Measurements from ENCODE around the gene ZSCAN21. TPM values are rescaled to one million over a fixed set of nuclear protein-coding genes. Genes with fewer than 3 reads are reported as not detected.

Gene ZSCAN21
- total RNA-seq, 4 donors from 2014 or later: 0.75 to 28.7 (median 10.0) TPM

DNA sequence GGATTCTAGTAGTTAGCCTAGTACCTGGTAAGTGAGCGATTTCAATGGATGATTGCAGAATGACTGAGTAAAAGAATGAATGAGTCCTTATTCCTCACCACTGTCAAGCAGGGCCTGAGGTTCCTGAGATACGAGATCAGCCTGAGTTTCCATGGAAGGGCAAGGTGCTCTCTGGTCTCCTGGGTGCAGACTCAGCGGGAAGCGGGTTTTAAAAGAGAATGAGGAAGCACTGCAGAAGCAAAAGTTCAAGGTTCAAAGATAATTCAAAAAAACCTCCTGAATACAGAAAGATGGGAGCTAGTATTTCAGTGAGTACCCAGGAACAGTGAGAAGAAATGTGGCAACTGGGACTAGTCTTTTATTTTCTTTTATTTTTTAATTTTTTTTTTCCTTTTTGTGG is 27.6 kb downstream of the ZSCAN21 start:
- WGBS, 2 donors (ENCODE audit: low coverage in 1 of 2): 63% methylated on average over 3 to 4 of the region's 4 CpGs
- H3K36me3 ChIP-seq: peaks cover 0 to 53% (median 25%) of the 10 kb centered on the region in 4 donors
- peak overlapping the region; percentile 94 to 97 (median 96) for H3K27ac ChIP-seq
- peaks cover 15 to 47% (median 46%) of the 10 kb centered on the region in 4 donors for H3K4me1 ChIP-seq
- TF ChIP-seq EP300 (IDR thresholded peaks at IDR 0.05; ENCODE audit: low read depth): no peak
- TF ChIP-seq POLR2A (IDR thresholded peaks at IDR 0.05): no peak
- TF ChIP-seq, protein P1, sequence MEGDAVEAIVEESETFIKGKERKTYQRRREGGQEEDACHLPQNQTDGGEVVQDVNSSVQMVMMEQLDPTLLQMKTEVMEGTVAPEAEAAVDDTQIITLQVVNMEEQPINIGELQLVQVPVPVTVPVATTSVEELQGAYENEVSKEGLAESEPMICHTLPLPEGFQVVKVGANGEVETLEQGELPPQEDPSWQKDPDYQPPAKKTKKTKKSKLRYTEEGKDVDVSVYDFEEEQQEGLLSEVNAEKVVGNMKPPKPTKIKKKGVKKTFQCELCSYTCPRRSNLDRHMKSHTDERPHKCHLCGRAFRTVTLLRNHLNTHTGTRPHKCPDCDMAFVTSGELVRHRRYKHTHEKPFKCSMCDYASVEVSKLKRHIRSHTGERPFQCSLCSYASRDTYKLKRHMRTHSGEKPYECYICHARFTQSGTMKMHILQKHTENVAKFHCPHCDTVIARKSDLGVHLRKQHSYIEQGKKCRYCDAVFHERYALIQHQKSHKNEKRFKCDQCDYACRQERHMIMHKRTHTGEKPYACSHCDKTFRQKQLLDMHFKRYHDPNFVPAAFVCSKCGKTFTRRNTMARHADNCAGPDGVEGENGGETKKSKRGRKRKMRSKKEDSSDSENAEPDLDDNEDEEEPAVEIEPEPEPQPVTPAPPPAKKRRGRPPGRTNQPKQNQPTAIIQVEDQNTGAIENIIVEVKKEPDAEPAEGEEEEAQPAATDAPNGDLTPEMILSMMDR (IDR thresholded peaks at IDR 0.05): no peak
- TF ChIP-seq POLR2AphosphoS5 (IDR thresholded peaks at IDR 0.05): no peak
- intact Hi-C loops (cut with DNase I; ENCODE audit: low total_unique reads) (no loop called here), in situ Hi-C loops (cut with MboI; ENCODE audit: low pct_ligation_motif_present in 1 of 4, low pct_unique_long_range_greater_than_20kb in 1 of 4, low sequenced_read_pairs in 3 of 4) (loop anchor here in 1 of 4 donors (10.0 kb wide), 1 partner anchor 82 kb away; no protein-coding TSS in a partner anchor)
- H3K27me3 ChIP-seq: no peaks in the 10 kb centered on the region
- peak; percentile 35 for DNase-seq
- no peak overlapping the region for H3K4me3 ChIP-seq
- peaks cover 5 to 6% of the 10 kb centered on the region in 2 donors for H3K9me3 ChIP-seq

DNA sequence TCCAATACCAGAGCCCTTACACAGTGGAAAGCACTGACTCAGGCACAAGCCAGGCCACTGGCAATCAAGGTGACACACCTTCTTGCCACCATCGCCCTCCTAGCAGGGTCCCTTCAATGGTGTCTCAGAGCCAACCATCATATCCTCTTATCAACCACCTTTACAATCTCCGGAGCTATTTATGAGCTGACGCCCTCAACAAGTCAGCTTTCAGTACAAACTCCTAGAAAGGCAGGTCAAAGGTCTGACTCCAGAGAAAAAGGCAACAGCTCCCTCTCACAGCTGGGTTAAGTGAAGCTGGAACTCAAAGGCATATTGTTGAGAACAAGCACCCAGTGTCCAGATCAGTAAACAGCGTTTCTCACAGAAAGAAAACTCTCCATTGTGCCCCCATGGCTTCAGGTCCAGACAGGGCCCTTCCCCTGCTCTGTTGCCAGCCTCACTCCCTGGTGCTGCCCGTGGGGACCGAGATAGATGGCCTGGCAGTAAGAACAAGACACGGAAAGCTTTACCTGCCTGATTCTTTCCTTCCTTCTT is 29.5 kb downstream of the ZSCAN21 start:
- Histone ChIP-seq H3K27me3 (no peaks in the 10 kb centered on the region), H3K36me3 (peaks cover 0 to 35% (median 15%) of the 10 kb centered on the region in 4 donors), H3K4me3 (peak overlapping the region in 1 of 4 donors; percentile 93), H3K9me3 (no peaks in the 10 kb centered on the region), H3K27ac (peak overlapping the region; percentile 94 to 97 (median 96)), H3K4me1 (peaks cover 19 to 55% (median 53%) of the 10 kb centered on the region in 4 donors)
- intact Hi-C loops (cut with DNase I; ENCODE audit: low total_unique reads): no loop called here
- DNase-seq: peak; percentile 78
- in situ Hi-C loops (cut with MboI; ENCODE audit: low pct_ligation_motif_present in 1 of 4, low pct_unique_long_range_greater_than_20kb in 1 of 4, low sequenced_read_pairs in 3 of 4): loop anchor here in 1 of 4 donors (10.0 kb wide), 1 partner anchor 84 kb away; no protein-coding TSS in a partner anchor
- TF ChIP-seq POLR2AphosphoS5 (IDR thresholded peaks at IDR 0.05): peak; percentile 18 to 81 (median 65)
- TF ChIP-seq, protein P1 (IDR thresholded peaks at IDR 0.05): no peak
- TF ChIP-seq EP300 (IDR thresholded peaks at IDR 0.05; ENCODE audit: low read depth): no peak
- TF ChIP-seq POLR2A (IDR thresholded peaks at IDR 0.05): peak; percentile 47
- 40 to 50% methylated on average over 4 to 7 of the region's 7 CpGs for WGBS, 2 donors (ENCODE audit: low coverage in 1 of 2)

DNA sequence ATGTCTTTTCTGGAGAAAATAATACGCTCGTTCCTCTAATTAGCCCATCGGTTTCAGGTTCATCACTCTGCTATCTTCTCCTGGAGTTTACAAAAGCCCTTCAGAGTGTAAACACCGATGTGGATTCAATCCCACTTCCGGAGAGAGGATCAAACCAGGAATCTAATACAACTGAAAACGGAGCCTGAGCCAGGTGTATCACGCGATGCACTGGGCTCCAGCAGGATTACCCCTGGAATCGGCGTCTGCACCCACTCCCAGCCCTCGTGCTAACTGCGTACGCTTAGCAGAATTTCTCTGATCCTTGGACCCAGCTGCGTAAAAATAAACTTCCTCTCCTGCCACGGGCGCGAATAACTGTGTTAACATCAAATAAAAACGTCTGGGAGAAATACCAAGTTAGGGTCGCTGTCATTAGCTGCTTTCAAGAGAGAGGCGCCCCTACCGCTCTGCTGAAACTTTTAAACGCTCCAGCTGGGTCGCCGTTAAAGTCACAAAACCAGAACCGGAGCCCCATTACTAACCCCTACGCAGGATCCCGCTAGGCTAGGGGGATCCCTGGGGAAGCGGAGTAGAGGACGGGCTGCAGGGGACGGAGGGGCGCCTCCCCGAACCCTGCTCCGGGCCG is 31.4 kb downstream of the ZSCAN21 start:
- Histone ChIP-seq H3K27ac (peak overlapping the region; percentile 94 to 97 (median 96)), H3K4me1 (peaks cover 19 to 55% (median 53%) of the 10 kb centered on the region in 4 donors), H3K27me3 (no peaks in the 10 kb centered on the region), H3K9me3 (no peaks in the 10 kb centered on the region), H3K36me3 (peaks cover 0 to 15% (median 5%) of the 10 kb centered on the region in 4 donors), H3K4me3 (peak overlapping the region; percentile 93 to 99 (median 95))
- intact Hi-C loops (cut with DNase I; ENCODE audit: low total_unique reads): no loop called here
- TF ChIP-seq EP300 (IDR thresholded peaks at IDR 0.05; ENCODE audit: low read depth) (no peak), POLR2AphosphoS5 (IDR thresholded peaks at IDR 0.05) (no peak), POLR2A (IDR thresholded peaks at IDR 0.05) (no peak)
- TF ChIP-seq, protein P1 (IDR thresholded peaks at IDR 0.05): no peak
- in situ Hi-C loops (cut with MboI; ENCODE audit: low pct_ligation_motif_present in 1 of 4, low pct_unique_long_range_greater_than_20kb in 1 of 4, low sequenced_read_pairs in 3 of 4): no loop called here
- WGBS, 2 donors (ENCODE audit: low coverage in 1 of 2): 1 to 8% methylated on average over 3 to 34 of the region's 34 CpGs
- DNase-seq: no peak

DNA sequence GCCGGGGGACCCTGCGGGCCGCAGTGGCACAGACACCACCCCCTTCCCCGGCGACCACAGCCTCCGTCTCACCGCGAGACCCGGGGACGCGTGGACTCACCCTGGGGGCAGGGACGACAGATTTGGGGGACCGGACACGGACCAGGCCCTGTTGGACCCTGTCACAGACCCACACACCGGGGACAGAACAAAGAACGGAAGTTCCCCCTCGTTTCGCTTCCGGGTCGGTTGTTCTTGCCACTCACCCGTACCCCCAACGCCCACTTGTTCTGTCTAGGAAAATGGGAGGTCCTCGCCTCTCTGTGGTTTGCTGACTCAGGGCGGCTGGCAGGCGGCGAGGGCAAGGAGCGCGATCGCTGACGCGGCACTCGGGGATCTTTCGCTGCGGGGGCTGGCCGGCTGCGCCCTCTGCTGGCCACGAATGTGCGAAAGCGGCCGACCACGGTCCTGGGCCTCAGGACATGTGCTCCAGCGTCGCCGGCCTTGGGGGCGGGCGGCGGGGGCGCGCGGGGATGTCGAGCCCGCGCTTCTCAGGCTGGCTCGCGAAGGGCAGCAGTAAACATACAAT is 32.0 kb downstream of the ZSCAN21 start, which contains the start of gene ZNF3:
Gene ZNF3, minus strand, starts transcription at position 189 of the 568 bp plus-strand sequence. CDS start 4,366 bp downstream, outside the sequence.
- 0% methylated on average over 53 of the region's 55 CpGs; no CpG with 5 or more reads in 1 of the 2 donors for WGBS, 2 donors (ENCODE audit: low coverage in 1 of 2)
- intact Hi-C loops (cut with DNase I; ENCODE audit: low total_unique reads) (no loop called here), in situ Hi-C loops (cut with MboI; ENCODE audit: low pct_ligation_motif_present in 1 of 4, low pct_unique_long_range_greater_than_20kb in 1 of 4, low sequenced_read_pairs in 3 of 4) (no loop called here)
- peak; percentile 98 for DNase-seq
- H3K4me3 ChIP-seq: peak within 1 kb of the TSS; percentile 93 to 99 (median 95)
- peaks cover 19 to 54% (median 53%) of the 10 kb centered on the region in 4 donors for H3K4me1 ChIP-seq
- H3K27ac ChIP-seq: peak within 1 kb of the TSS; percentile 94 to 97 (median 96)
- H3K27me3 ChIP-seq: no peaks in the 10 kb centered on the region
- TF ChIP-seq EP300 (IDR thresholded peaks at IDR 0.05; ENCODE audit: low read depth) (no peak), POLR2AphosphoS5 (IDR thresholded peaks at IDR 0.05) (peak; percentile 69 to 91 (median 88)), POLR2A (IDR thresholded peaks at IDR 0.05) (peak; percentile 87)
- TF ChIP-seq, protein P1 (IDR thresholded peaks at IDR 0.05): peak; percentile 87 to 98 (median 95)
- H3K9me3 ChIP-seq: no peaks in the 10 kb centered on the region
- peaks cover 0 to 9% (median 2%) of the 10 kb centered on the region in 4 donors for H3K36me3 ChIP-seq
